ENCODE measurements around the gene GLIS2. TPM values are rescaled to one million over a fixed set of nuclear protein-coding genes. Genes with fewer than 3 reads are reported as not detected.

GLIS2 gene
- polyA plus RNA-seq, 1 experiment: 8.8 TPM

GRCh38 chr16:4361033-4361943 is 45.4 kb downstream of the GLIS2 start:
- no peaks in the 10 kb centered on the region for H3K27me3 ChIP-seq (ENCODE audit: control insufficient read depth, insufficient read depth, low read length)
- no peak for TF ChIP-seq CTCF (IDR thresholded peaks at IDR 0.05; ENCODE audit: insufficient read depth, low read depth, low read length)
- CTCF ChIA-PET: interaction anchor here (1.3 to 5.6 kb wide), 3 partner anchors 16 to 44 kb away, joined by 3 to 205 read pairs (median 5); no protein-coding TSS in a partner anchor
- peaks cover 5% of the 10 kb centered on the region for H3K36me3 ChIP-seq (ENCODE audit: control insufficient read depth, insufficient read depth, low read length)
- no peak overlapping the region for H3K4me3 ChIP-seq (ENCODE audit: low read depth, low read length)
- DNase-seq (ENCODE audit: low read depth): no peak
- POLR2A ChIA-PET: no interaction called here

- no peaks in the 10 kb centered on the region for H3K27me3 ChIP-seq (ENCODE audit: control insufficient read depth, insufficient read depth, low read length)
- peaks cover 5% of the 10 kb centered on the region for H3K36me3 ChIP-seq (ENCODE audit: control insufficient read depth, insufficient read depth, low read length)
- no peak overlapping the region for H3K4me3 ChIP-seq (ENCODE audit: low read depth, low read length)
- ChIA-PET POLR2A (no interaction called here), CTCF (interaction anchor here (1.1 to 5.6 kb wide), 4 partner anchors 15 to 43 kb away, joined by 3 to 205 read pairs (median 4); no protein-coding TSS in a partner anchor)
- no peak for DNase-seq (ENCODE audit: low read depth)
- no peak for TF ChIP-seq CTCF (IDR thresholded peaks at IDR 0.05; ENCODE audit: insufficient read depth, low read depth, low read length)
These were observed 46.1 kb downstream of the GLIS2 start for GRCh38 chr16:4361944-4362311.

GRCh38 chr16:4362476-4363135 is 46.7 kb downstream of the GLIS2 start:
- DNase-seq (ENCODE audit: low read depth): no peak
- POLR2A ChIA-PET: no interaction called here
- Histone ChIP-seq H3K4me3 (ENCODE audit: low read depth, low read length) (no peak overlapping the region), H3K36me3 (ENCODE audit: control insufficient read depth, insufficient read depth, low read length) (peaks cover 5% of the 10 kb centered on the region), H3K27me3 (ENCODE audit: control insufficient read depth, insufficient read depth, low read length) (no peaks in the 10 kb centered on the region)
- CTCF ChIA-PET: interaction anchor here (0.6 to 5.6 kb wide), 4 partner anchors 9 to 43 kb away, joined by 4 to 205 read pairs (median 5); no protein-coding TSS in a partner anchor
- no peak for TF ChIP-seq CTCF (IDR thresholded peaks at IDR 0.05; ENCODE audit: insufficient read depth, low read depth, low read length)

GRCh38 chr16:4364196-4365013 is 48.5 kb downstream of the GLIS2 start:
- POLR2A ChIA-PET: no interaction called here
- peaks cover 5% of the 10 kb centered on the region for H3K36me3 ChIP-seq (ENCODE audit: control insufficient read depth, insufficient read depth, low read length)
- no peak for TF ChIP-seq CTCF (IDR thresholded peaks at IDR 0.05; ENCODE audit: insufficient read depth, low read depth, low read length)
- no peak overlapping the region for H3K4me3 ChIP-seq (ENCODE audit: low read depth, low read length)
- no peak for DNase-seq (ENCODE audit: low read depth)
- H3K27me3 ChIP-seq (ENCODE audit: control insufficient read depth, insufficient read depth, low read length): no peaks in the 10 kb centered on the region
- CTCF ChIA-PET: interaction anchor here (1.3 to 8.4 kb wide), 2 partner anchors 22 to 39 kb away, joined by 3 to 86 read pairs; no protein-coding TSS in a partner anchor
